H1 (cell line): ENCODE data around the gene GRAMD1B. TPM values are rescaled to one million over a fixed set of nuclear protein-coding genes. Genes with fewer than 3 reads are reported as not detected.

Experiments used
- CHD7 ChIP-seq: fragments of 300-600 bp; sonication (generic); IDR thresholded peaks from 2 replicates; pipeline ENCODE4 v1.7.1; 2012; ENCODE audit warnings: low read length, moderate library complexity, mild to moderate bottlenecking, inconsistent platforms; ENCODE audit not compliant: insufficient replicate concordance
- HDAC6 ChIP-seq: IDR thresholded peaks from one replicate; pipeline ENCODE4 v1.7.1; 2012; ENCODE audit warnings: low read depth, mild to moderate bottlenecking, inconsistent platforms, low read length, moderate library complexity
- MAX ChIP-seq: IDR thresholded peaks from 2 replicates; pipeline ENCODE4 v1.6.1; 2012; ENCODE audit warnings: inconsistent platforms
- RAD21 ChIP-seq, 2 experiments: IDR thresholded peaks in 1 of 2; conservative IDR thresholded peaks in 1 of 2; 2 replicates each; pipeline ENCODE4 v1.6.1; 2011; ENCODE audit warnings: low read depth in 2 of 2, low read length in 2 of 2, improper control_type of control experiment in 1 of 2, inconsistent platforms in 1 of 2, mild to moderate bottlenecking in 1 of 2, moderate library complexity in 1 of 2
- SAP30 ChIP-seq: fragments of 300-600 bp; sonication (generic); IDR thresholded peaks from 2 replicates; pipeline ENCODE4 v1.7.1; 2012; ENCODE audit warnings: low read length, moderate library complexity, mild to moderate bottlenecking, inconsistent platforms; ENCODE audit not compliant: insufficient read depth, insufficient replicate concordance
- TAF1 ChIP-seq: IDR thresholded peaks from 2 replicates; pipeline ENCODE4 v1.6.1; 2011; ENCODE audit warnings: mild to moderate bottlenecking, low read depth, low read length
- TCF12 ChIP-seq: IDR thresholded peaks from 2 replicates; pipeline ENCODE4 v1.6.1; 2011; ENCODE audit warnings: low read depth, mild to moderate bottlenecking, low read length
- TEAD4 ChIP-seq: IDR thresholded peaks from 2 replicates; pipeline ENCODE4 v1.6.1; 2012; ENCODE audit warnings: low read depth, low read length, inconsistent platforms, mixed read lengths
- polyA plus RNA-seq, 7 experiments: library from polyadenylated mRNA; depleted of rRNA in 3 of 7; stranded (reverse) in 5 of 7; unstranded in 2 of 7; fragments of >200 nt in 5 of 7; fragments of 200-250 nt in 2 of 7; gene quantifications; 1 replicate in 5 of 7; 2 replicates in 1 of 7; 4 replicates in 1 of 7; pipeline versions ENCODE4 v1.2.1 to v1.2.3, GENCODE V29; 2011 to 2013; ENCODE audit warnings: missing spikeins in 2 of 7, mixed read lengths in 2 of 7
- total RNA-seq: library from RNA; stranded (reverse); fragmentation: NEBNext Ultra II Directional; extraction: Animal tissue kit (Norgen Biotek cat#: 25700); gene quantifications from 2 replicates; pipeline ENCODE4 v1.2.1, GENCODE V29; 2021

GRAMD1B gene
- total and polyA plus RNA-seq, 2 of the 8 experiments (the other 6 are each of a cell fraction or from before 2014, with no cell fraction given): 10.1 to 21.2 TPM

GRCh38 chr11:123569393-123569792 lies 139.3 kb downstream of the GRAMD1B start (continued):
- TF ChIP-seq MAX (no peak), CHD7 (no peak), HDAC6 (no peak), TAF1 (no peak), SAP30 (no peak), TEAD4 (no peak), TCF12 (no peak), RAD21 (IDR thresholded peaks at IDR 0.05 in 1 of 2, conservative IDR thresholded peaks at IDR 0.05 in 1 of 2; ENCODE audit: low read depth in 2 of 2, low read length in 2 of 2) (no peak)
